GM19240 (cell line): ENCODE data around the gene HOXB13.

ENCODE experiments used
- DNase-seq: peaks from one replicate; pipeline ENCODE4 v3.0.0; 2011; ENCODE audit warnings: low spot score; ENCODE audit not compliant: insufficient read length

HOXB13 gene

GRCh38 chr17:48748718-48749566 is 20.4 kb upstream of the HOXB13 start:
- DNase-seq, result no peak

GRCh38 chr17:48747445-48748363 is 19.2 kb upstream of the HOXB13 start:
- no peak for DNase-seq

GRCh38 chr17:48746916-48747444 is 18.4 kb upstream of the HOXB13 start:
- DNase-seq, result no peak

GRCh38 chr17:48745381-48746275 is 17.1 kb upstream of the HOXB13 start:
- DNase-seq, result no peak

- no peak for DNase-seq
These were observed 12.0 kb upstream of the HOXB13 start for GRCh38 chr17:48740537-48740936.

DNA sequence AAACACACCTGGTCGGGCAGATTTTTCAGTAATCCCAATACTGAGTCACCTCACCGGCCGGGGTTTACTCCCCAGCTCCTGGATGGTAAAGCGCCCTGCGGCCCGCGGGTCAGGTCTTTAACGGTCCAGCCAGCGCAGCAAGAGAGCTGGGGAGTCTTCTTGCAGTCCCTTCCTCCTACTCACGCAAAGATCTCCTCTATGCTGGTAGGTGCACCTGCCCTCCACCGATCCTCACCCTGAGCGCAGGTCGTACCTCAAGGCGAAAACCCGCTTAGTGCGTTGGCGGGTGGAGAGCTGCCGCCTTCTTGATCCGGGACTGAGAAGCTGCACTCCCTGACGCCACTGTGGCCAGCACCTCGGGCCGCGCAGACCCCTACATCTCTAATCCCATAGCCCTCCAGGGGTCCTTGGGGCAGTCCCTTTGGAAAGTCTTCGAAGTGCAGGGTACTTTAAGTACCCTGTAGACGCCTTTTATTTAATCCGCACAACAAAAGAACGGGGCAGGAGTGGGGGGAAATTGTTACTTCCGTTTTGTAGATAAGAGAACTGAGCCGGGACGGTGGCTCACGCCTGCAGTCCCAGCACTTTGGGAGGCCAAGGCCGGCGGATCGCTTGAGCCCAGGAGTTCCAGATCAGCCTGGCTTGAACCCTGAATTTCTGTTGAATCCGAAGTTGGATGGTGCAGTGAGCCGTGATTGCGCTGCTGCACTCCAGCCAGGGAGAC is 10.4 kb upstream of the HOXB13 start:
- no peak for DNase-seq

DNA sequence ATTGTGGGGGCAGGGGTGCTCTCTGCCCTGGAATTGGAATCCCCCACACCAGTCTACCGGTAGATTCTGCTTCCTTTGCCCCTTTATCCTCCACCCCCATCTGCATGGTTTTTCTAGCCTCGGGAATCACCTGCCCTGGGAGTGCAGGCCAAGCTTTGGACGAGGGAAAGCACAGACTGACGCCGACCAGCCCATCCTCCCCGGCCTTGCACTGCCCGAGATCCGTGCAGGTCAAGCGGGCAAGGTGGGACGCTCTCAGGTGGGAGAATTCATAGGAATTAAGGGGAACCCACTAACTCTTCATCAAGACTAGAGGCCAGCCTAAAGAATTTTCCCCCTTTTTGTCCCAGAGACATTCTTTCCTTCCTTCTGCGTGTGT is 9.9 kb upstream of the HOXB13 start:
- DNase-seq, result no peak

- DNase-seq, result no peak
These were observed 8.9 kb upstream of the HOXB13 start for GRCh38 chr17:48737330-48738043.

GRCh38 chr17:48735062-48735351 is 6.5 kb upstream of the HOXB13 start:
- no peak for DNase-seq

GRCh38 chr17:48734333-48735061 is 5.9 kb upstream of the HOXB13 start:
- no peak for DNase-seq

- DNase-seq, result no peak
These were observed 5.2 kb upstream of the HOXB13 start for GRCh38 chr17:48733632-48734328.

DNA sequence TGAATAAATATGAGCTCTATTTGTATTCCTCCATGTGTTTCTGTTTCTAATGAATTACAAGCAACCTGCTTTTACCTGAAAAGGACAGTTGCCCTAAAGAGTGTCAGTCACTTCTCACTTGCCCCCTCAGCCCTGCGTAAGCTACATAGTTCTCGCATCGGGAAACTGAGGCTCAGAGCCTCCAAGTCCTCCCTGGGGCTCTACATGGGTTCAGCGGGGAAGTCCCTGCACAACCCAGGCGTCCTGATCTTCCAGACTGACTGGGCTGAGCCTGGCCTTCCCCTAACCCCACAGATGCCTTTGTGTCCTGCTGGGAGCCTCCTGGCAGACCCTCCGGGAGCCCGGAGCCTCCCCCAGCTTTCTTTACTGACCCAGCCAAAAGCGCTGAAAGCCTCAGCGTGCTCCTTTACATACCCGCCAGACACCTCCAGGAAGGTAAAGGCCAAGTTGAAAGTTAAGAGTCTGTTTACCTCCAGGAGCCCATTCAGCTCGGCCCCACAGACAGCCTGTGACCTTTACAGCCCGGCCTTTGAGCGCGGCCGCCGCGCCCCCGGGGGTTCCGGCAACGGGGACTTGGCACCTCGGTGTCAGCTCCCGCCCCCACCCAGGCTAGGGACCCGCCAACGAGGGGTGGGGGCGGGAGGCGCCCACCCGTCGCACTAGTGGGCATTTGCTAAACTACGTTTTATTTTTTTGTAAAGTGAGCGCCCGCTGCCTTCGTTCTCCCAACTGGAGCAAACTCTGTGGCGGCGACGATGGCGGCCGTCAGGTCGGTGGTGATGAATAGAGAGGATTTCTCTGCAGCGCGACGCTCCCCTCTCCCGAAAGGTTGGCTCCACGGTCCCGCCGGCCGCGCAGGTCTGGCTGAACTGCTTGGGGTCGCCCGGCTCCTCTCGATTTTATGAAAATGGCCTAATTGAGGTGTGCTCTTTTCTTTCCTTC is 4.4 kb upstream of the HOXB13 start:
- DNase-seq, result no peak

DNA sequence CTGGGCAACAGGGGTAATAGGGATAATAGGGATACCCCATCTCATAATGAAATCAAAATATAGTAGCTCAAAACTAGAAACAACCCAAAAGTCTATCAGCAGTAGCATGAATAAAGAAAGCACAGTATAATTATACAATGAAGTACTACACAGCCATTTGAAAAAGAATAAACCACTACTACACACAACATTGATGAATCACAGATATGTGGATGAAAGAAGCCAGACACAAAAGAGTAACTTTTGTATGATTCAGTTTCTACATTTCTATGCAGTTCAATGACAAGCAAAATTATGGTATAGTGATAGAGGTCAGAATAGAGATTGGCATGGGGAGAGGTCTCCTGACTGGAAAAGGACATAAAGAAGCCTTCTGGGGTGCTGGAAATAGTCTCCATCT is 2.8 kb upstream of the HOXB13 start:
- no peak for DNase-seq

DNA sequence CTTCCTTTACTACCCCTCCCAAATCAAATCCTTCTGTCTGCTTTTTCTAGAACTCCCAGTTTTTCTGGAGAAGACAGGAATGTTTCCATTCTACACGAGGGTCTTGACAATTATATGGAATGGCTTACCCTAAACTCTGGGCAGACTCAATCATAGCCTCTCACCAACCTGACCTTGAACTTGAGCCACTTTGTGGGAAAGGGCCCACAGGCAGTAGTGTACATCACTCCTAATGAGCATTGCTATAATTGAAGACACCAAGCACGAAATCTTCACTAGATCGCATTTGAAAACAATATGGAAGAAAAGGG is 1.6 kb upstream of the HOXB13 start:
- no peak for DNase-seq

DNA sequence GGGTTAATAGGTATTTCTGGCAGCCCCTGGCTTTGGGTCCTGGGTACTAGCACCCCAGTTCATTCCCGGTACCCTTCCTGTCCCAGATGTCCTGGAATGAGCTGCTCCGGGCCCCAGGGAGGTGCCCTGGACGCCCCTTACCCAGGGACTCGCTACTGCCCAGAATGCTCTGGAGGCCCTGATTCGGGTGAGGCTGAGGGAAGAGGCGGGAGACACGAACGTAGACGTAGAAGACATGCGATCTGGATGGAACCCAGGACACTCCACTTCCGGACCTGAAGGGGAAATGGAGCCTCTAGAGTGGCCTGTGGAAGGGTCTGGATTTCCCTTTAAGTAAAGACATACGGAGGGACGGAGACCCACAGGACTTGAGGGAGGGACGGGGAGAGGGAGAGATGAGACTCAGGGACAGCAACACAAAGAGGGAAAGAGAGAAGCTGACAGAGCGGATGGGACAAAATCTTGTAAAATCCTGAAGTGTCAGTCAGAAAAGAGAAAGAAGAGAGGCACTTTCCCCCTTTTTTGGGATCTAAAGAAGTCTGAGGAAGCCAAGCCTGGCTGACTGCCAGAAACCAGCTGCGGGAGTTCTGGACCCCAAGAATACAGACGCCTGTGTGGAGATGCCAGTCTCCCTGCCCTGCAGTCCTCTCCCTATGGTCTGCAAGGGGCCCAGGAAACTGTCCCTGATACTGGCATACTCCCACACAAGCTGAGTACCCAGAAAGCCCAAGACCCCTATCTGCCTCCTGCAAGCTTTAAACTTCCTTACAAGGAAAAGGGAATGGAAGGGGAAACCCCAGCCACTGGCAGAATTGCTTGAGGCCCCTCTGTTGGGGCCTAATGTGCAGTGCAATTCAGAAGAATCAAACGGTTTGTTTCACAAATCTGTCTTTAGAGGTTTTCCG is 1.0 kb upstream of the HOXB13 start:
- no peak for DNase-seq

DNA sequence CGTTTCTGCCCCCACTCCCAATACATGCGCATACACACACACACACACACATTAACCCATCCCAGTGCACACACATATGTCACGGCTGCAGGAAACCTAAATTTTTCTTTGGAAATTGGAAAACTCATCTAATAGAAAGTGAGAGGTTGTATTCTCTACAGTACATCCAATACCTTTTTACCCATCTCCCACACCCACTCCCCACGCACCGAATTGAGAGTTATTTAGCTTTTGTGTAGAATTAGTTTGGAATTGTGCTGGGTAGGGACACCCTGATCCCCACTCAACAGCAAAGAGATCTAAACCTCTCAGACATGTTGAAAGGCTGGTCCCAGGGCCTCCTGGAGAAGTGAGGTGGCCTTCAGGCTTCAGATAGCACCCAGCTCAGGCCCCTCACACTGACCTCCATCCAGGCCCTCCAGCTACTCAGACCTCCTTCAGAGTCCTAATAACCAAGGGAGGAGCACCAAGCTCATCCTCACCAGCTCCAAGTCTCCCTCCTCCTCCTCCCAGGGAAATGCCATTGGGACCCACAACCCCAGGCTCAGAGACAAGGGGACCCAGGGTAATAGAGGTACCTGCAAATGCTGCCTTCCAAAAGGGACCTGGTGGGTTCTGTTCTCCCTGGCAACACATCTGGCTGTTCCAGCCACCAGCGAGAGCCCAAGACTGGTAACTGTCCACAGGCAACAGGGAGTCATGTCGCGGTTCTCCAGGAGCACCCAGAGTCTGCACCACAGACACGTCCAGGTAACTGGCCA is 955 bp downstream of the HOXB13 start:
- DNase-seq, result no peak
